Endothelial cell (in vitro differentiated cells): Measurements from ENCODE around the gene STK32A. TPM values are rescaled to one million over a fixed set of nuclear protein-coding genes. Genes with fewer than 3 reads are reported as not detected.

Source experiments
- DNase-seq: peaks from one replicate; pipeline ENCODE4 v3.0.0; 2021; ENCODE audit warnings: low spot score
- H3K27ac Mint-ChIP-seq: one replicate; pipeline ENCODE4 v1.8.0; 2021; ENCODE audit warnings: mixed read lengths, inconsistent platforms; ENCODE audit not compliant: unreplicated experiment
- H3K27me3 Mint-ChIP-seq: one replicate; pipeline ENCODE4 v1.8.0; 2021; ENCODE audit warnings: mild to moderate bottlenecking, moderate library complexity, mixed read lengths, inconsistent platforms; ENCODE audit not compliant: unreplicated experiment
- H3K36me3 Mint-ChIP-seq: one replicate; pipeline ENCODE4 v1.8.0; 2021; ENCODE audit warnings: mild to moderate bottlenecking, low read depth, mixed read lengths, inconsistent platforms; ENCODE audit not compliant: unreplicated experiment
- H3K4me1 Mint-ChIP-seq: one replicate; pipeline ENCODE4 v1.8.0; 2021; ENCODE audit warnings: mild to moderate bottlenecking, mixed read lengths, inconsistent platforms; ENCODE audit not compliant: unreplicated experiment
- H3K4me3 Mint-ChIP-seq: one replicate; pipeline ENCODE4 v1.8.0; 2021; ENCODE audit warnings: mild to moderate bottlenecking, mixed read lengths, inconsistent platforms; ENCODE audit not compliant: unreplicated experiment
- H3K9me3 Mint-ChIP-seq: one replicate; pipeline ENCODE4 v1.8.0; 2021; ENCODE audit warnings: mixed read lengths, inconsistent platforms; ENCODE audit not compliant: unreplicated experiment
- total RNA-seq: library from RNA; stranded (reverse); fragmentation: NEBNext Ultra II Directional; extraction: Animal tissue kit (Norgen Biotek cat#: 25700); gene quantifications from one replicate; pipeline ENCODE4 v1.2.1, GENCODE V29; 2021; ENCODE audit not compliant: unreplicated experiment
- TF ChIP-seq, protein P1 (sequence below): fragments of 200-600 bp; sonication (generic); IDR thresholded peaks from one replicate; pipeline ENCODE4 v1.5.0; 2021; ENCODE audit warnings: antibody characterized with exemption; ENCODE audit not compliant: unreplicated experiment

The STK32A gene
- total RNA-seq, 1 donor from 2014 or later, result 0.87 TPM

DNA sequence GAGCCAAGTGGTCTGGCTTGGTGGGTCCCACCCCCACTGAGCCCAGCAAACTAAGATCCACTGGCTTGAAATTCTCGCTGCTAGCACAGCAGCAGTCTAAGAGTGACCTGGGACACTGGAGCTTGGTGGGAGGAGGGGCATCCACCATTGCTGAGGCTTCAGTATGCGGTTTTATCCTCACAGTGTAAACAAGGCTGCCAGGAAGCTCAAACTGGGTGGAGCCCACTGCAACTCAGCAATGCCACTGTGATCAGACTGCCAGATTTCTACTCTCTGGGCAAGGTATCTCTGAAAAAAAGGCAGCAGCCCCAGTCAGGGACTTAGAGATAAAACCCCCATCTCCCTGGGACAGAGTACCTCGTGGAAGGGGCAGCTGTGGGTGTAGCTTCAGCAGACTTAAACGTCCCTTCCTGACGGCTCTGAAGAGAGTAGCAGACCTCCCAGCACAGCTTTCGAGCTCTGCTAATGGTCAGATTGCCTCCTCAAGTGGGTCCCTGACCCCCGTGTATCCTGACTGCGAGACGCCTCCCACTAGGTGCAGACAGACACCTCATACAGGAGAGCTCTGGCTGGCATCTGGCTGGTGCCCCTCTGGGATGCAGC is 18.2 kb upstream of the STK32A start:
- no peak overlapping the region for H3K27ac Mint-ChIP-seq
- TF ChIP-seq, protein P1, sequence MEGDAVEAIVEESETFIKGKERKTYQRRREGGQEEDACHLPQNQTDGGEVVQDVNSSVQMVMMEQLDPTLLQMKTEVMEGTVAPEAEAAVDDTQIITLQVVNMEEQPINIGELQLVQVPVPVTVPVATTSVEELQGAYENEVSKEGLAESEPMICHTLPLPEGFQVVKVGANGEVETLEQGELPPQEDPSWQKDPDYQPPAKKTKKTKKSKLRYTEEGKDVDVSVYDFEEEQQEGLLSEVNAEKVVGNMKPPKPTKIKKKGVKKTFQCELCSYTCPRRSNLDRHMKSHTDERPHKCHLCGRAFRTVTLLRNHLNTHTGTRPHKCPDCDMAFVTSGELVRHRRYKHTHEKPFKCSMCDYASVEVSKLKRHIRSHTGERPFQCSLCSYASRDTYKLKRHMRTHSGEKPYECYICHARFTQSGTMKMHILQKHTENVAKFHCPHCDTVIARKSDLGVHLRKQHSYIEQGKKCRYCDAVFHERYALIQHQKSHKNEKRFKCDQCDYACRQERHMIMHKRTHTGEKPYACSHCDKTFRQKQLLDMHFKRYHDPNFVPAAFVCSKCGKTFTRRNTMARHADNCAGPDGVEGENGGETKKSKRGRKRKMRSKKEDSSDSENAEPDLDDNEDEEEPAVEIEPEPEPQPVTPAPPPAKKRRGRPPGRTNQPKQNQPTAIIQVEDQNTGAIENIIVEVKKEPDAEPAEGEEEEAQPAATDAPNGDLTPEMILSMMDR, result no peak
- H3K36me3 Mint-ChIP-seq, result no peaks in the 10 kb centered on the region
- no peaks in the 10 kb centered on the region for H3K4me1 Mint-ChIP-seq
- peaks cover 3% of the 10 kb centered on the region for H3K27me3 Mint-ChIP-seq
- no peak overlapping the region for H3K4me3 Mint-ChIP-seq
- no peaks in the 10 kb centered on the region for H3K9me3 Mint-ChIP-seq
- DNase-seq, result no peak

DNA sequence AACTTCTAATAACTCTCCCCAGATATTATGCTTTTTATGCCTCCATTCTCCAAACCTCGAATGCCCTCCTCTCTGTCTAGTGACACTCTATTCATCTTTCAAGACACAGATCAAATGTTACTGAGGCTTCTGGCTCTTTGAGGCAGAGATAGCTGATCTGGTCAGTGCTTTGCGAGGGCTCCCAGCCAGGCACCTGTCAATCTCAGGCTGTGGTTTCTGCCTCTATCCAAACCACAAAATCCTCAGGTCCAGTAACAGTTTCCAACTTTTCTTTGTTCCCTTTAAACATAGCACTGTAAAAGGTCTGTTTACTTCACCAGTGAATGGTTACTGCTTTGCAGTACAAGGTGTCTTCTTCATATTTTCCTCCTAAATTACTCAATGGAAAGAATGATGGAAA is 11.5 kb upstream of the STK32A start:
- DNase-seq, result no peak
- Mint-ChIP-seq H3K9me3 (no peaks in the 10 kb centered on the region), H3K4me3 (no peak overlapping the region), H3K27me3 (no peaks in the 10 kb centered on the region), H3K36me3 (no peaks in the 10 kb centered on the region), H3K27ac (no peak overlapping the region), H3K4me1 (no peaks in the 10 kb centered on the region)
- TF ChIP-seq, protein P1, result no peak

DNA sequence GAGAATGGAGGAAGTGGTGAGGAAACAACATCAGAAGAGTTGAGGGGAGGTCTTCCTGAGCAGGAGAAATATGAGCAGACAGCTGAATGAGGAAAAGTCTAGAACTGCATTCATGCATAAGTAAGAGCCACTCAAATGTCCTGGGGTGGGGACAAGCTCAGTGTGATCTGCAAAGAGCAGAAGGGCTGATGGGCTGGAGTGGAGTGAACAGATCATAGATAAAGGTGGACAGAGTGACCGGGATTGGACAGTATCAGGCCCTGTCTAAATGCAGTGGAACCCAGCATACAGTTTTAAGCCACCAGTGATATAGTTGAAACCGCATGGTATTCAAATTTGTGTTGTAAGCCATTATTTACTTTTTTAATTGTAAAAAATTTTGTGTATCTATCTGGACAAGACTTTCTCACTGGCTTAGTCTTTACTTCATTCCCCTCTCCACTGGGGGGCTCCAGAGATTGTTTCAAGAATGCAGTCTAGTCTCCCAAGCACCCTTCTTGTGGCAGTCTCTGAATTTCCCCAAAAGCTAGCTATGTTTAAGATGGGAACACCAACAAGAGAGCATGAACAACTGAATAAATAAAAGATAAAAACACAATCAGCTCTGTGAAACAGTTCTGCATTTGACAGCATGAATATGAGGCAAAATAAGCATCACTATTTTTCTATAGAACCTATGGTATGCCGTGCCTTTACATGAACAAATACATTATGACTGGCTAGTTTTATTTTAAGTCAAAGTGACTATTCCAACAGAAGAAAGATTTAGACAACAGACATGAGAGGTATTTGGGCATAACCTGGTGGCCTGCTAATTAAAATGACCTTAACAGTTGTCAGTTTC is 10.7 kb upstream of the STK32A start:
- H3K27ac Mint-ChIP-seq, result no peak overlapping the region
- peak; percentile 49 for DNase-seq
- no peak overlapping the region for H3K4me3 Mint-ChIP-seq
- TF ChIP-seq, protein P1, result no peak
- H3K36me3 Mint-ChIP-seq, result no peaks in the 10 kb centered on the region
- H3K27me3 Mint-ChIP-seq, result peaks cover 1% of the 10 kb centered on the region
- no peaks in the 10 kb centered on the region for H3K9me3 Mint-ChIP-seq
- H3K4me1 Mint-ChIP-seq, result no peaks in the 10 kb centered on the region

DNA sequence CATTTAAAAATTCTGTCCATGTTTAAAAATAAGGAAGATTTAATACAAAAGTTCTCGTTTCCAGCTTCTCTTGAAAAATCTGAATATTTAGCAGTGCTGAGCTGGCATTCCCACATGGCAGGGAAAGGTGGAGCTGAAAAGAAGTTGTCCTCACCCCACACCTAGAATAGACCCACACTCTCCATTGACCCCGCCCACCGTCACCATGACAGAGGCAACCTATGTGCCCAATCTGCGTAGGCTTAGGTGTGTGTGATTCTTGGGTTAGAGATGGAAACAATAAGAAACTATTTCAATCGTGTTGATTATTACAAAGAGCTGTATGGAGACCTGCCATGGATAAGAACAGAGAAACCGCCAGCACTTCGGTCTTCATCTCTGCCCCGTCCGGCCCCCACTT is 8.9 kb upstream of the STK32A start:
- DNase-seq, result no peak
- Mint-ChIP-seq H3K27ac (no peak overlapping the region), H3K9me3 (no peaks in the 10 kb centered on the region), H3K27me3 (peaks cover 7% of the 10 kb centered on the region), H3K36me3 (no peaks in the 10 kb centered on the region), H3K4me3 (no peak overlapping the region), H3K4me1 (no peaks in the 10 kb centered on the region)
- TF ChIP-seq, protein P1, result no peak

DNA sequence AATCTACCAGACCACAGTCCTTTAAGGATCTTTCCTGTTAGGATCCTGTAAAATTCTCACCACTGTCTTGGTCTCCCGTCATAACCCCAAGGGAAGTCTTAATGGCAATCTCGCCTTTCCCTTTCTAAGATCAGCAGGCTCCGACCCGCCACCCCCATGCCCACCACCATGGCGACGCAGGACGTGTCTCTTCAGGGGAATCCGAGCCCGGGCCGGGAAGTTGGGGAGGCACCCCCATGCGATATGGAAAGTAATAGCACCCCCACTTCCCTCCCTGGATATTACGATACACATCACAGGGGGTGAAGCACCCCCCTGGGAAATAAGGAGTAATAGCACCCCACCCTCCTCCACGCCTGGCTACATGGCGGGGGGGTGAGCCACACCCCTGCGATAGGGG is 8.3 kb upstream of the STK32A start:
- H3K27ac Mint-ChIP-seq, result no peak overlapping the region
- H3K27me3 Mint-ChIP-seq, result peaks cover 11% of the 10 kb centered on the region
- TF ChIP-seq, protein P1, result no peak
- H3K4me3 Mint-ChIP-seq, result no peak overlapping the region
- H3K36me3 Mint-ChIP-seq, result no peaks in the 10 kb centered on the region
- H3K9me3 Mint-ChIP-seq, result no peaks in the 10 kb centered on the region
- no peaks in the 10 kb centered on the region for H3K4me1 Mint-ChIP-seq
- DNase-seq, result no peak
